Endothelial cell of umbilical vein (primary cell): ENCODE results near the gene AHCY. TPM values are rescaled to one million over a fixed set of nuclear protein-coding genes. Genes with fewer than 3 reads are reported as not detected.

Experiments used
- BruUV-seq: library from RNA; stranded (reverse); fragments of 400-500 nt; replicated peaks from 2 replicates; lab custom pipeline; 2021; lab: Mats Ljungman, UMichigan
- CTCF ChIA-PET: fragments of 300-600, 350-600 bp; sonication (Branson Sonifier 250); formaldehyde crosslinking; loops from one replicate; lab custom pipeline; 2021; ENCODE audit warnings: antibody characterized with exemption, inconsistent platforms; lab: Charles Lee
- POLR2A ChIA-PET: fragments of 300-600, 350-600 bp; sonication (Branson Sonifier 250); formaldehyde crosslinking; loops from one replicate; lab custom pipeline; 2021; ENCODE audit warnings: antibody characterized with exemption, inconsistent platforms; lab: Charles Lee
- DNase-seq: peaks from one replicate; pipeline ENCODE4 v3.0.0-alpha.2; 2011; ENCODE audit warnings: low read depth, low spot score
- FAIRE-seq: peaks from 2 replicates; lab custom pipeline; 2011; peaks lifted over from hg19 to GRCh38; lab: Jason Lieb, UNC
- H2AFZ ChIP-seq: 2 replicates; pipeline ENCODE4 v1.6.0; 2012; ENCODE audit warnings: low read depth, low read length, control low read depth, inconsistent platforms
- H3K27ac ChIP-seq: 2 replicates; pipeline ENCODE4 v1.5.1; 2011; ENCODE audit warnings: low read depth, mild to moderate bottlenecking, control low read depth, low read length, moderate library complexity; ENCODE audit not compliant: insufficient read depth
- H3K27me3 ChIP-seq, 2 experiments: 2 replicates each; pipeline versions ENCODE4 v1.6.0 to v1.6.1; 2011; ENCODE audit warnings: low read length in 2 of 2, mixed read lengths in 1 of 2; ENCODE audit not compliant: control insufficient read depth in 2 of 2, insufficient read depth in 2 of 2
- H3K36me3 ChIP-seq, 2 experiments: 2 replicates in 1 of 2; 3 replicates in 1 of 2; pipeline ENCODE4 v1.5.1; 2011; ENCODE audit warnings: low read length in 2 of 2, mild to moderate bottlenecking in 1 of 2, moderate library complexity in 1 of 2; ENCODE audit not compliant: control insufficient read depth in 2 of 2, insufficient read depth in 2 of 2; ENCODE audit errors: extremely low read depth in 1 of 2
- H3K4me1 ChIP-seq: 3 replicates; pipeline ENCODE4 v1.5.1; 2011; ENCODE audit warnings: mild to moderate bottlenecking, low read length; ENCODE audit not compliant: control insufficient read depth, insufficient read depth; ENCODE audit errors: extremely low read depth
- H3K4me2 ChIP-seq: 2 replicates; pipeline ENCODE4 v1.6.1; 2011; ENCODE audit warnings: low read length, control low read depth, mixed read lengths; ENCODE audit not compliant: insufficient read depth
- H3K4me3 ChIP-seq, 3 experiments: fragments of 200-600 bp in 1 of 3; sonication (generic), shearing (Covaris generic) in 1 of 3; replicated peaks in 1 of 3; 2 replicates each; pipeline ENCODE4 v1.5.1; 2011 to 2016; ENCODE audit warnings: control low read depth in 3 of 3, low read length in 3 of 3, mild to moderate bottlenecking in 2 of 3, inconsistent platforms in 1 of 3, low read depth in 1 of 3, moderate library complexity in 1 of 3; ENCODE audit not compliant: insufficient read depth in 1 of 3
- H3K79me2 ChIP-seq: 2 replicates; pipeline ENCODE4 v1.6.0; 2012; ENCODE audit warnings: low read length, inconsistent platforms; ENCODE audit not compliant: control insufficient read depth, insufficient read depth
- H3K9ac ChIP-seq: replicated peaks from 2 replicates; pipeline ENCODE3; 2011; ENCODE audit warnings: low read length, control low read depth; ENCODE audit not compliant: insufficient read depth; ENCODE audit errors: extremely low read depth
- H3K9me1 ChIP-seq: replicated peaks from 3 replicates; pipeline ENCODE4 v1.6.0; 2011; ENCODE audit warnings: mild to moderate bottlenecking, low read length; ENCODE audit not compliant: control insufficient read depth, insufficient read depth; ENCODE audit errors: extremely low read depth
- H3K9me3 ChIP-seq: replicated peaks from 2 replicates; pipeline ENCODE4 v1.5.1; 2012; ENCODE audit warnings: low read length, inconsistent platforms; ENCODE audit not compliant: control insufficient read depth, insufficient read depth
- H4K20me1 ChIP-seq: replicated peaks from 2 replicates; pipeline ENCODE3; 2011; ENCODE audit warnings: mild to moderate bottlenecking, low read length; ENCODE audit not compliant: control insufficient read depth, insufficient read depth; ENCODE audit errors: extremely low read depth
- EZH2 ChIP-seq: IDR thresholded peaks from 2 replicates; pipeline ENCODE4 v1.6.1; 2012; ENCODE audit warnings: borderline replicate concordance, low read depth, mild to moderate bottlenecking, moderate library complexity, low read length, inconsistent platforms; ENCODE audit not compliant: severe bottlenecking
- FOS ChIP-seq: IDR thresholded peaks from 2 replicates; pipeline ENCODE4 v1.6.1; 2011; ENCODE audit warnings: mild to moderate bottlenecking, low read length, moderate library complexity, borderline replicate concordance; ENCODE audit not compliant: insufficient read depth
- GATA2 ChIP-seq: IDR thresholded peaks from 2 replicates; pipeline ENCODE4 v1.7.0; 2011; ENCODE audit warnings: low read depth, mild to moderate bottlenecking, moderate library complexity, mixed read lengths, low read length; ENCODE audit not compliant: insufficient read length, insufficient read depth
- JUN ChIP-seq: IDR thresholded peaks from 2 replicates; pipeline ENCODE4 v1.6.1; 2011; ENCODE audit warnings: borderline replicate concordance, low read depth; ENCODE audit not compliant: insufficient read length, insufficient read depth
- MAX ChIP-seq: IDR thresholded peaks from 2 replicates; pipeline ENCODE4 v1.6.1; 2011; ENCODE audit not compliant: insufficient read depth, insufficient read length
- MYC ChIP-seq: IDR thresholded peaks from one replicate; pipeline ENCODE4 v1.6.1; 2011; ENCODE audit warnings: mild to moderate bottlenecking, low read depth, low read length
- POLR2A ChIP-seq: IDR thresholded peaks from 2 replicates; pipeline ENCODE4 v1.6.1; 2012; ENCODE audit warnings: low read depth, mild to moderate bottlenecking, control low read depth, low read length
- POLR2AphosphoS5 ChIP-seq: IDR thresholded peaks from 2 replicates; pipeline ENCODE4 v1.6.1; 2012; ENCODE audit warnings: low read depth, mild to moderate bottlenecking, control low read depth, low read length, moderate library complexity; ENCODE audit not compliant: insufficient read depth
- dilution Hi-C: fragments of 300-500 bp; cut with MboI; formaldehyde crosslinking; loops from one replicate; pipeline ENCODE4 v1.15.0; 2019; ENCODE audit warnings: low sequenced_read_pairs; ENCODE audit not compliant: extremely low pct_ligation_motif_present
- intact Hi-C: fragments of 100-400 bp; cut with micrococcal nuclease; formaldehyde crosslinking; loops from one replicate; pipeline ENCODE4 v1.10.0; 2022
- polyA plus RNA-seq, 4 experiments: library from polyadenylated mRNA; depleted of rRNA in 3 of 4; stranded (reverse) in 3 of 4; unstranded in 1 of 4; fragments of >200 nt; gene quantifications; 2 replicates each; pipeline versions ENCODE4 v1.2.1 to v1.2.3, GENCODE V29; 2011 to 2012; ENCODE audit warnings: missing spikeins in 1 of 4
- total RNA-seq: library from RNA; stranded (reverse); gene quantifications from 2 replicates; pipeline ENCODE4 v1.2.3, GENCODE V29; 2021
- TF ChIP-seq, protein P1 (sequence below), 2 donors: IDR thresholded peaks; 1 replicate in 1 of 2; 2 replicates in 1 of 2; pipeline ENCODE4 v1.5.1; 2011; ENCODE audit warnings: low read length in 2 of 2, mild to moderate bottlenecking in 2 of 2, moderate library complexity in 2 of 2, control low read depth in 1 of 2, inconsistent platforms in 1 of 2, low read depth in 1 of 2; ENCODE audit not compliant: insufficient read depth in 1 of 2; ENCODE audit errors: extremely low read depth in 1 of 2

Gene AHCY
- total and polyA plus RNA-seq, 2 donors (not counting 3 experiments of a cell fraction or from before 2014, with no cell fraction given), result 94.7 to 168 TPM

DNA sequence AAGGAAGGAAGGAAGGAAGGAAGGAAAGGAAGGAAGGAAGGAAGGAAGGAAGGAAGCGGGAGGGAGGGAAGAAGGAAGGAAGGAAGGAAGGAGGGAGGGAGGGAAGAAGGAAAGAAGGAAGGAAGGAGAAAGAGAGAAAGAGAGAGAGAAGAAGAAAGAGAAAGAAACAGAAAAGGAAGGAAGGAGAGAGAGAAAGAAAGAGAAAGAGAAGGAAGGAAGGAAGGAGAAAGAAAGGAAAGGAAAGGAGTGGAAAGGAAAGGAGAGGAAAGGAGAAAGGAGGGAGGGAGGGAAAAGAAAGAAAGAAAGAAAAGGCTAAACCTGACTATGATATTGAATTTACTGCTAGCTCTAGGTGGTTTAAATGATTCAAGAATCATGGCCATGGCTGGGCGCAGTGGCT, 67.3 kb downstream of the AHCY start:
- Histone ChIP-seq H3K27ac (no peak overlapping the region), H3K9ac (no peak overlapping the region), H3K27me3 (peaks cover 20 to 32% of the 10 kb centered on the region in 2 experiments), H2AFZ (no peak overlapping the region), H3K79me2 (no peaks in the 10 kb centered on the region), H3K36me3 (no peaks in the 10 kb centered on the region), H3K9me1 (no peaks in the 10 kb centered on the region), H3K4me2 (no peak overlapping the region), H4K20me1 (no peaks in the 10 kb centered on the region), H3K4me3 (no peak overlapping the region), H3K4me1 (no peaks in the 10 kb centered on the region), H3K9me3 (no peaks in the 10 kb centered on the region)
- DNase-seq, result no peak
- ChIA-PET CTCF (no interaction called here), POLR2A (no interaction called here)
- TF ChIP-seq JUN, result no peak
- no peak for TF ChIP-seq FOS
- TF ChIP-seq MYC, result no peak
- no peak for TF ChIP-seq POLR2A
- TF ChIP-seq, protein P1, sequence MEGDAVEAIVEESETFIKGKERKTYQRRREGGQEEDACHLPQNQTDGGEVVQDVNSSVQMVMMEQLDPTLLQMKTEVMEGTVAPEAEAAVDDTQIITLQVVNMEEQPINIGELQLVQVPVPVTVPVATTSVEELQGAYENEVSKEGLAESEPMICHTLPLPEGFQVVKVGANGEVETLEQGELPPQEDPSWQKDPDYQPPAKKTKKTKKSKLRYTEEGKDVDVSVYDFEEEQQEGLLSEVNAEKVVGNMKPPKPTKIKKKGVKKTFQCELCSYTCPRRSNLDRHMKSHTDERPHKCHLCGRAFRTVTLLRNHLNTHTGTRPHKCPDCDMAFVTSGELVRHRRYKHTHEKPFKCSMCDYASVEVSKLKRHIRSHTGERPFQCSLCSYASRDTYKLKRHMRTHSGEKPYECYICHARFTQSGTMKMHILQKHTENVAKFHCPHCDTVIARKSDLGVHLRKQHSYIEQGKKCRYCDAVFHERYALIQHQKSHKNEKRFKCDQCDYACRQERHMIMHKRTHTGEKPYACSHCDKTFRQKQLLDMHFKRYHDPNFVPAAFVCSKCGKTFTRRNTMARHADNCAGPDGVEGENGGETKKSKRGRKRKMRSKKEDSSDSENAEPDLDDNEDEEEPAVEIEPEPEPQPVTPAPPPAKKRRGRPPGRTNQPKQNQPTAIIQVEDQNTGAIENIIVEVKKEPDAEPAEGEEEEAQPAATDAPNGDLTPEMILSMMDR (IDR thresholded peaks at IDR 0.05; ENCODE audit: extremely low read depth in 1 of 2, insufficient read depth in 1 of 2, low read depth in 1 of 2, low read length in 2 of 2), result no peak
- no peak for TF ChIP-seq MAX
- TF ChIP-seq GATA2, result no peak
- no peak for TF ChIP-seq EZH2
- TF ChIP-seq POLR2AphosphoS5, result no peak
- intact Hi-C loops (no loop called here), dilution Hi-C loops (no loop called here)
- no TSS peak for BruUV-seq
- FAIRE-seq, result no peak
